SK-N-MC (cell line): ENCODE data around the gene SPRED1.

Experiments used
- DNase-seq: peaks from one replicate; pipeline ENCODE4 v3.0.0-alpha.2; 2011; ENCODE audit warnings: low read depth, low spot score
- H3K27ac ChIP-seq: fragments of 200-600 bp; sonication (generic); 2 replicates; pipeline ENCODE4 v1.5.1; 2016; ENCODE audit warnings: mixed run types
- H3K36me3 ChIP-seq: fragments of 200-600 bp; sonication (generic); 2 replicates; pipeline ENCODE4 v1.6.1; 2017; ENCODE audit warnings: antibody characterized with exemption, low read length, mixed read lengths; ENCODE audit not compliant: insufficient read depth
- H3K4me3 ChIP-seq: fragments of 200-600 bp; sonication (generic); 2 replicates; pipeline ENCODE4 v1.5.1; 2016
- H3K9ac ChIP-seq: fragments of 200-600 bp; sonication (generic); 2 replicates; pipeline ENCODE4 v1.8.0; 2017; ENCODE audit warnings: mixed run types, mixed read lengths; ENCODE audit not compliant: insufficient read length
- H3K9me3 ChIP-seq: fragments of 200-600 bp; sonication (generic); 2 replicates; pipeline ENCODE4 v1.6.1; 2017; ENCODE audit warnings: low read depth, mild to moderate bottlenecking, antibody characterized with exemption, low read length, moderate library complexity, mixed read lengths
- EZH2 ChIP-seq: fragments of 200-600 bp; sonication (generic); IDR thresholded peaks from one replicate; pipeline ENCODE4 v1.6.1; 2017; ENCODE audit warnings: antibody characterized with exemption
- FOXP2 ChIP-seq: optimal IDR thresholded peaks from 2 replicates; pipeline ENCODE3; 2011; ENCODE audit warnings: mild to moderate bottlenecking, moderate library complexity; ENCODE audit not compliant: insufficient read depth; ENCODE audit errors: extremely low read length, control extremely low read depth
- POLR2AphosphoS5 ChIP-seq: IDR thresholded peaks from 2 replicates; pipeline ENCODE4 v1.6.1; 2012; ENCODE audit warnings: mild to moderate bottlenecking, low read depth, low read length, borderline replicate concordance

The SPRED1 gene

GRCh38 chr15:38307861-38308641 is 55.4 kb downstream of the SPRED1 start:
- no peak overlapping the region for H3K9ac ChIP-seq
- no peak overlapping the region for H3K27ac ChIP-seq
- DNase-seq, result peak; percentile 10
- no peaks in the 10 kb centered on the region for H3K9me3 ChIP-seq
- H3K4me3 ChIP-seq, result no peak overlapping the region
- H3K36me3 ChIP-seq, result no peaks in the 10 kb centered on the region
- TF ChIP-seq FOXP2 (no peak), EZH2 (no peak), POLR2AphosphoS5 (no peak)

DNA sequence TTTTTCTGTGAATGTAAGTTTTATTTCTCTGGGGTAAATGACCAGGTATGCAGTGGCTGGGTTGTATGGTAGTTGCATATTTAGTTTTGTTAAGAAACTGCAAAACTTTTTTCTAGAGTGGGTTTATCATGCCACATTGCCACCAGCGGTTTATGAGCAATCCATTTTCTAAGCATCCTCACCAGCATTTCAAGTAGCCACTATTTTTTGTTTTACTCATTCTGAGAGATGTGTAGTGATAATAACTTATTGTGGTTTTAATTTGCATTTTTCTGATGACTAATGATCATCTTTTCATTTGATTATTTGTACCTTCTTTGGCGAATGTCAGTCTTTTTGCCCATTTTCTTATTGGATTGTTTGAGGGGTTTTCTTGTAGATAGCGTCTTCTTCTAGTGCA is 56.2 kb downstream of the SPRED1 start:
- no peak for DNase-seq
- TF ChIP-seq FOXP2, result no peak
- Histone ChIP-seq H3K9me3 (no peaks in the 10 kb centered on the region), H3K27ac (no peak overlapping the region), H3K4me3 (no peak overlapping the region), H3K36me3 (no peaks in the 10 kb centered on the region), H3K9ac (no peak overlapping the region)

GRCh38 chr15:38312190-38312589 is 59.6 kb downstream of the SPRED1 start:
- no peaks in the 10 kb centered on the region for H3K36me3 ChIP-seq
- no peak overlapping the region for H3K4me3 ChIP-seq
- no peak overlapping the region for H3K9ac ChIP-seq
- H3K9me3 ChIP-seq, result no peaks in the 10 kb centered on the region
- TF ChIP-seq FOXP2 (no peak), POLR2AphosphoS5 (no peak), EZH2 (no peak)
- DNase-seq, result no peak
- no peak overlapping the region for H3K27ac ChIP-seq

DNA sequence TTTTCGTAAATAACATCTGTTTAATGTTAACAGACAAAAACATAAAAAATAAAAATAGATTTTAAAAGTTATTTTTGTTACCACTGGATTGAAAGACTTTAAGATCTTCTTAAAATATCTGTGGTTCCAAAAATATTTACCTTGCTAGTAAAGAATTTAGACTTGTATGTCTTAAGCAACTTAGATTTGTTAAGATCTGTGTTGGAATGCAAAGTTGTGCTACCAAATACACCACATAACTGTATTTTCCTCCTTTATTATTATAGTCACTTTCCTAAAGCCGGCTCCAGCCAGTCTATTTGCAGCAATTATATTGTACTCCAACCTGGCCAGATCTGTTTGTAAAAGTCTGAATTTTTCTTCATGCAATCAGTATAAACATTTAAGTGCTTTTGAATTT is 63.7 kb downstream of the SPRED1 start:
- Histone ChIP-seq H3K4me3 (no peak overlapping the region), H3K9ac (no peak overlapping the region), H3K27ac (no peak overlapping the region), H3K36me3 (no peaks in the 10 kb centered on the region), H3K9me3 (no peaks in the 10 kb centered on the region)
- TF ChIP-seq FOXP2, result no peak
- no peak for TF ChIP-seq EZH2
- no peak for TF ChIP-seq POLR2AphosphoS5
- DNase-seq, result no peak

DNA sequence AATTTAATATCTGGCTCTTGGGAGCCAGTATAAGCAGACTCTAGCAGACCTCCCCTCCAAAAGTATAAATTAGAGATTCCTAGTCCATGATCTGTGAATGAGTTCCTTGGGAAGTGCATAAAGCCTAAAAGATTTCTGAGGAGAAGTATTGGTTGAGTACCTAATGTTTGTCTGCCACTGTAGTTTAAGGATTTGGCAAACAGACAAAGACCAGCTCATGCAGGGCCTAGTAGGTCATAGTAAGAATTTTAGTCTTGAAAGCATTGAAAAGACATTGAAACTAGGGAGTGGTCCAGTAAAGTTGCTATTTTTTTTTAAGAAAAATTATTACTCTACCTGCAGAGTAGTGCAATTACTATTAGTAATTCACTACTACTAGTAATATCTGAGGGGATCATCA is 67.5 kb downstream of the SPRED1 start:
- TF ChIP-seq POLR2AphosphoS5, result no peak
- TF ChIP-seq EZH2, result no peak
- no peak for TF ChIP-seq FOXP2
- no peaks in the 10 kb centered on the region for H3K36me3 ChIP-seq
- H3K9me3 ChIP-seq, result no peaks in the 10 kb centered on the region
- no peak overlapping the region for H3K27ac ChIP-seq
- H3K4me3 ChIP-seq, result no peak overlapping the region
- no peak for DNase-seq
- H3K9ac ChIP-seq, result no peak overlapping the region

DNA sequence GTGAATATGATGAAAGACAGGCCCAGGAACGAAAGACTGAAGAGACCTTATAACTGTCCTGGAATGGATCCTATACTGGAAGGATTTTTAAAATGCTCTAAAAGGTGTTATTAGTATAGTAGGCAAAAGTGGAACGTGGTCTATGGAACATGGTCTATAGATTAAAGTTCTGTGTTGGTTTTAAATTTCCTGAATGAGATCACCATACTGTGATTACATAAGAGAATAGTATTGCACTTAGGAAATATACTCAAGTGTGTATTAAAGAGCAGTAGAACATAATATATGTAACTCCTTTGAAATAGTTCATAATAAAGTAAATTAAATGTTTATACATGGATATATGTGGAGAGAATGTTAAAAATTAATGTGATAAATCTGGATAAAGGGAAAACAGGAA is 68.2 kb downstream of the SPRED1 start:
- no peak for TF ChIP-seq POLR2AphosphoS5
- TF ChIP-seq EZH2, result no peak
- TF ChIP-seq FOXP2, result no peak
- H3K9me3 ChIP-seq, result no peaks in the 10 kb centered on the region
- no peak for DNase-seq
- H3K4me3 ChIP-seq, result no peak overlapping the region
- no peaks in the 10 kb centered on the region for H3K36me3 ChIP-seq
- no peak overlapping the region for H3K27ac ChIP-seq
- no peak overlapping the region for H3K9ac ChIP-seq

- no peaks in the 10 kb centered on the region for H3K9me3 ChIP-seq
- TF ChIP-seq EZH2 (no peak), POLR2AphosphoS5 (no peak), FOXP2 (no peak)
- no peaks in the 10 kb centered on the region for H3K36me3 ChIP-seq
- H3K4me3 ChIP-seq, result no peak overlapping the region
- no peak overlapping the region for H3K27ac ChIP-seq
- no peak overlapping the region for H3K9ac ChIP-seq
- no peak for DNase-seq
Observed at GRCh38 chr15:38323895-38324294, 71.3 kb downstream of the SPRED1 start.

DNA sequence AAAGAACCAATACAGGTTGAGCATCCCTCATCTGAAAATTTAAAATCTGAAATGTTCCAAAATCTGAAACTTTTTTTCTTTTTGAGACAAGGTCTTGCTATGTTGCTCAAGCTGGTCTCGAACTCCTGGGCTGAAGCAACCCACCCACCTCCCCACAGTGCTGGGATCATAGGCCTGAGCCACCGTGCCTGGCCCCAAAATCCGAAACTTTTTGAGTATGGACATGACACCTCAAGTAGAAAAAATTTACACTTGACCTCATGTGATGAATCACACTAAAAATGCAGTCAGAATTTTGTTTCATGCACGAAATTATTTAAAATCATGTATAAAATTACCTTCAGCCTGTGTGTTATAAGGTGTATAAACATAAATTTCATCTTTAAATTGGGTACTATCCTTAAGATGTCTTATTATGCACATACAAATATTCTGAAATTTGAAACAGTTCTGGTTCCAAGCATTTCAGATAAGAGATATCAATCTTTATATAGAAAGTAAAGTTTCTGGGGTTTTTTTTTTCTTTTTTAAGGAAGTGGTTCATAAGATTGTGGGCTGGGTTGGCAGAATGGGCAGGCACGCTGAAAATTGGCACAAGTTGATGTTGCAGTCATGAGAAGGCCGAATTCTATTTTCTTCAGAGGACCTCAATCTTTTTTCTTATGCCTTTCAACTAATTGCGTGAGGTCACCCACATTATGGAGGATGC is 72.5 kb downstream of the SPRED1 start:
- H3K36me3 ChIP-seq, result no peaks in the 10 kb centered on the region
- no peak for DNase-seq
- no peaks in the 10 kb centered on the region for H3K9me3 ChIP-seq
- H3K27ac ChIP-seq, result no peak overlapping the region
- TF ChIP-seq FOXP2, result no peak
- TF ChIP-seq POLR2AphosphoS5, result no peak
- TF ChIP-seq EZH2, result no peak
- no peak overlapping the region for H3K9ac ChIP-seq
- no peak overlapping the region for H3K4me3 ChIP-seq
